B cell (primary cell): ENCODE measurements around the gene NHSL1.

ENCODE experiments used
- CTCF ChIP-seq: fragments of 200-600 bp; IDR thresholded peaks from one replicate; pipeline ENCODE4 v1.8.0; 2022; ENCODE audit warnings: antibody characterized with exemption, mild to moderate bottlenecking
- EZH2 ChIP-seq: IDR thresholded peaks from 2 replicates; pipeline ENCODE4 v1.6.1; 2012; ENCODE audit warnings: borderline replicate concordance, low read depth, mild to moderate bottlenecking, moderate library complexity, low read length; ENCODE audit not compliant: insufficient read depth, poor library complexity, severe bottlenecking

GRCh38 chr6:138389551-138389950 lies 109.7 kb downstream of the NHSL1 start:
- TF ChIP-seq CTCF (no peak), EZH2 (no peak)
